Erythroblast (primary cell): ENCODE measurements around the gene PITPNC1.
"Not testable (repeated sequence)": the region's sequence is repeated elsewhere in the genome, so short reads cannot be mapped to it uniquely, and the experiment has no call there.

Source experiments
- DNase-seq, 2 experiments: peaks; one replicate each; lab custom pipeline; 2025; lab: John Stamatoyannopoulos, UW
- GATA1 ChIP-seq: IDR thresholded peaks from 2 replicates; pipeline ENCODE4 v1.6.1; 2011; ENCODE audit warnings: low read depth, mild to moderate bottlenecking, control low read depth, low read length, moderate library complexity
- POLR2A ChIP-seq: IDR thresholded peaks from 2 replicates; pipeline ENCODE4 v1.6.1; 2011; ENCODE audit warnings: mild to moderate bottlenecking, low read length

PITPNC1 gene

DNA sequence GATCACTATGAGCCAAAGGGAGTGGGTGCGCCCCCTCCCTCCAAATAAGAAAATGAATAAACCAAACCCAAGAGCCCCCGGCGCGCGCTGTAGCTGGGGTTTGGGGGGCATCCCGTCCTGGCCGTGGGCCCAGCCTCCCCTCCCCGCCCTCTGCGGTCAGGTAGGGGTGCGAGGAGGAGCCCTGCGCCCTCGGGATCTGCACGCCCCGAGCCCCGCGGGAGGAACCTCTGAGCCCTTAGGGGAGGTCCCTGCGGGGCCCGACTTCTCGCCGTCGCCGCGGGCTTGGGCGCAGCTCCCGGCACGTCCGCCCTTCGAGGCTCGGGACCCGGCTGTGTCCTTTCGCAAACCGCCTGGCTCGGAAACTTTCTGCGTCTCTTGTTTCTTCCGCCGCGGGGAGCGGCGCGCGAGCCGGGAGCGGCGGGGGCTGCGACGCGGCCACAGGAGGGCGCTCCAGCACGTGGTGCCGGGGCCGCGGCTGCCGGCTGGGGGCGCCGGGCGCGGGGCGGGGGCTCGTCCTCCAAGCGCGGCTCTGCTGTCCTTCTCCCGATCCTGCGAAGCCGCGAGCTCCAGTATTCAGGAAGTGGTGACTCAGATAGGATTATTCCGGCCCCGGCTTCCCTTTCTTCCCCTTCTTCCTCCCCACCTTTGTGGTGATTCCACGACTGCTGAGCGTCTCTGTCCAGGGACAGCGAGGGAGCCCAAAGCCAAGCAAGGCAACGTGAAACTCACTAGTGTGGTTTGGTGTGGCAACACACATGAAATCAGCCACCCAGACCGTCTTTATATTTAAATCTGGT, 1.6 kb downstream of the PITPNC1 start:
- TF ChIP-seq GATA1 (no peak), POLR2A (no peak)
- DNase-seq = peak; percentile 73 to 81

DNA sequence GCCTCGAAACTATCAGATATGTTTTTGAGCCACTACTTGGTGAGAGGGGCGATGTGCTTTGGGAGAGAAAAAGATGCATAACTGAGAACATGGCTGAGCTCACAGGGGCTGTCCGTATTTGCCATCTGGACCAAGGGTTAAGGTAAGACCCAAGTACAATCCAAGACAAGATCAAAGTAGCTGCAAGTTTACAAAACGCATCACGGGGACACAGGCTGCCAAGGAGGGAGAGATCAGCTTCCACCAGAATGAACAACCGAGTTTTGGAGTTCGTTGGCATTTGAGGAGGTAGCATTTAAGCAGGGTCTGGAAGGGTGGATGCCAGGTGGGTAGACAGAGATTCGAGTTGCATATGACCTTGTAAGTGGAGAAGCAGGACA, 2.2 kb downstream of the PITPNC1 start:
- TF ChIP-seq POLR2A (no peak), GATA1 (no peak)
- no peak for DNase-seq

DNA sequence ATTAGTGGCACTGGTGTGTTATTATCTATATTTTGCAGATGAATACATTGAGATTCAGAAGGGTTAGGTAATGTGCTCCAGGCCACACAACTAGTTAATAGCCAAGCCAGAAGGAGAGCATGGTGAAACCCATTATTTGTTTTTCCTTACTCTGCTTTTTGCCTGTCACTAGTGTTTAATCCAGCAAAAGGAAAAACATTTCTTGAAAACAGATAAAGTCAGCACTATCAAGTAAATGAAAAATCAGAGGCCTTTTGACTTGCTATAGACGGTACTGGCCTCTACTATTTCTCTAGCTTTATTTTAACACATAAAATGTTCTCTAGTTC, 4.8 kb downstream of the PITPNC1 start:
- TF ChIP-seq POLR2A (no peak), GATA1 (no peak)
- DNase-seq = no peak

DNA sequence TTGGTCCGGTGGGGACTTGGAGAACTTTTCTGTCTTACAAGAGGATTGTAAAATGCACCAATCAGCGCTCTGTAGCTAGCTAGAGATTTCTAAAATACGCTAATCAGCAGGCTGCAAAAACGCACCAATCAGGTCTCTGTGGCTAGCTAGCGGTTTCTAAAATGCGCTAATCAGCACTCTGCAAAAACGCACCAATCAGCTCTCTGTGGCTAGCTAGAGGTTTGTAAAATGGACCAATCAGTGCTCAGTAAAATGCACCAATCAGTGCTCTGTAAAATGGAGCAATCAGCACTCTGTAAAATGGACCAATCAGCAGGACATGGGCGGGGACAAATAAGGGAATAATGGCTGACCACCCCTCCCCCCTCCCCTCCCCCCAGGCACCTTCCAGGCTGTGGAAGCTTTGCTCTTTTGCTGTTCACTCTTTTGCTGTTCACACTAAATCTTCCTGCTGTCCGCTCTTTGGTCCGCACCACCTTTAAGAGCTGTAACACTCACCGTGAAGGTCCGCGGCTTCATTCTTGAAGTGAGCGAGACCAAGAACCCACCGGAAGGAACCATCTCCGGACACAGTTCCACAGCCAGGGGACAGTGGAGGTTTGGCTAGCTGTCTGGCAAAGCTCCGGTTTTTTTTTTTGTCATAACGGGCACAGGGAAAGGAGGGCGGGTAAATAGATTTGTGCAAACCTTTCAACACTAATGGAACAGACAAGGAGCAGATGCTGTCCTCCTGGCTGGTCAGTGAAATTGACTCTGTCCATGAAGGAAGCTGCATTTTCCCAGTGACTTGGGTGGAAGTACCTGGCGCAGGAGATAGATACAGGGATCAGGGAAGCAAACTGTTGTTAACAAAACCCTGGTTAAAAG, 8.3 kb downstream of the PITPNC1 start:
- DNase-seq = peak; percentile 22 to 40
- no peak for TF ChIP-seq GATA1
- no peak for TF ChIP-seq POLR2A

DNA sequence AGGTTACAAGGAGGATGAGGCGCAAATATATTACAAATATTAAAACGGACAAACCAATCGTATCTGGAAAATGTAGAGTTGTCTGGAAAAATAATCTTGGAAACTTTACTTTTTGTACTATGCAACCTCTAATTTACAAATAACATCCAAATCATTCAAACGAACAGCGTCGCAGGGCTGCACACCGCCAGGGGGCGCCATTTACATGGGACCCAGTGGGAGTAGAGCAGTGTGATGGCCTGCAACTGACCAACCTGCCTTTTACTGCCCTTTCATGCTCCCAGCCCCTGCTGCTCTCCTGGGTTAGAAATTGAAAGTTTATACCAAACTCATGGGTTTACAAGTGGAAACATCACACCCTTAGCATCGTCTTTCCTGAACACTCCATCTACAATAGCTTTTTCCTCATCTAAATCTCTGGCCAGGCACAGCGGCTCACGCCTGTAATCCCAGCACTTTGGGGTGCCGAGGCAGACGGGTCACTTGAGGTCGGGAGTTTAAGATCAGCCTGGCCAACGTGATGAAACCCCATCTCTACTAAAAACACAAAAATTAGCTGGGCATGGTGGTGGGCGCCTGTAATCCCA, 10.0 kb downstream of the PITPNC1 start:
- peak; percentile 44 to 51 for DNase-seq
- TF ChIP-seq GATA1 = no peak
- no peak for TF ChIP-seq POLR2A

DNA sequence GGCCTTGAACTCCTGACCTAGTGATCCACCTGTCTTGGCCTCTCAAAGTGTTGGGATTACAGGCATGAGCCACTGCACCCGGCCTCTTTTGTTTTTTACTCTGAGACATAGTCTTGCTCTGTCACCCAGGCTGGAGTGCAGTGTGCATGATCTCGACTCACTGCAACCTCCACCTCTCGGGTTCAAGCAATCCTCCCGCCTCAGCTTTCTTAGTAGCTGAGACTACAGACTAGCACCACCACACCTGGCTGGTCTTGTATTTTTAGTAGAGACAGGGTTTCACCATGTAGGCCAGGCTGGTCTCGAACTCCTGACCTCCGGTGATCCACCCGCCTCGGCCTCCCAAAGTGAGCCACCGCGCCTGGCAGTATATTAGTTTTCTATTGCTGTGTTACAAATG, 11.5 kb downstream of the PITPNC1 start:
- not testable (repeated sequence) for DNase-seq

DNA sequence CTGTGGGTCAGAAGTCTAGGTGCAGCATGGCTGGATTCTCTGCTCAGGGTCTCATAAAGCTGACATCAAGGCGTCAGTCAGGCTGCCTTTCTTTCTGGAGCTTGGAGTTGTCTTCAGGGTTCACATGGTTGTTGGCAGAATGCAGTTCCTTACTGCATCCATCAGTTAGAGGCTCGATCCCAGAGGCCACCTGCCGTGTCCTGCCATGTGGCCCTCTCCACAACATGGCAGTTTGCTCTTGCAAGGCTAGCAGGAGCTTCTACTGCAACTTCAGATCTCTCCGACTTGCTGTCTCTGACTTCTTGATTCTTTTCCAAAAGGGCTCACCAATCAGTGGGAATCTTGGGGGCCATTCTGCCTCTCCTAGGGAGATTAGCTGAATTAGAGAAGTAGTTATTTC, 11.9 kb downstream of the PITPNC1 start:
- no peak for DNase-seq
- no peak for TF ChIP-seq GATA1
- no peak for TF ChIP-seq POLR2A

DNA sequence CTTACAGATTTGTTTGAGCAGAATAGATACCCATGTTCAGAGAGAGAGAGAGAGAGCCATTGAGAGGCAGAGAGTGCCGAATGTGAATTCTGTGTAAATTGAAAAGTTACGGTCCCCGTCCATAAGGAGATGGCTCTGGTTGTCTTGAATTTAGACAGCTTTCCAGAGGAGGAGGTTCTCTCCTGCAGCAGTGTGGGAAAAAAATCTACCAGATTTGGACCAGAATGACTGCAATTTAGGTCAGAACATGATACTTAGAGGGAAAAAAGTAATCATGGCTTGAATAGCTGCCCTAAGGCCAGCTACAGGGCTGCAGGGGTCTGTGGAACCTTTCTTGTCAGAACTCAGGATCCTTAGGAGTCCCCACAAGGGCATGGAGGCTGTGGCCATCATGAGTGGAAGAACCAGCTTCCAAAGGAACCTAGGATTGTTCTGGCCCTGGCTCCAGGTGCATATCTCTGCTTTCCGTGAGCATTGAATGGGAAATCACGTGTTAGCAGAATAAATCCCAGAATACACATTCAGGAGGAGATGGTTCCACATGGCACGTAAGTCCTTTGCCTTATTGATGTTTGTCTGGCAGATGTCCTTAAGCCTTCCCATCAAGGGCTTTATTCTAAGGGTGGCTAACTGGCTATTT, 13.0 kb downstream of the PITPNC1 start:
- TF ChIP-seq GATA1 (no peak), POLR2A (no peak)
- no peak for DNase-seq

DNA sequence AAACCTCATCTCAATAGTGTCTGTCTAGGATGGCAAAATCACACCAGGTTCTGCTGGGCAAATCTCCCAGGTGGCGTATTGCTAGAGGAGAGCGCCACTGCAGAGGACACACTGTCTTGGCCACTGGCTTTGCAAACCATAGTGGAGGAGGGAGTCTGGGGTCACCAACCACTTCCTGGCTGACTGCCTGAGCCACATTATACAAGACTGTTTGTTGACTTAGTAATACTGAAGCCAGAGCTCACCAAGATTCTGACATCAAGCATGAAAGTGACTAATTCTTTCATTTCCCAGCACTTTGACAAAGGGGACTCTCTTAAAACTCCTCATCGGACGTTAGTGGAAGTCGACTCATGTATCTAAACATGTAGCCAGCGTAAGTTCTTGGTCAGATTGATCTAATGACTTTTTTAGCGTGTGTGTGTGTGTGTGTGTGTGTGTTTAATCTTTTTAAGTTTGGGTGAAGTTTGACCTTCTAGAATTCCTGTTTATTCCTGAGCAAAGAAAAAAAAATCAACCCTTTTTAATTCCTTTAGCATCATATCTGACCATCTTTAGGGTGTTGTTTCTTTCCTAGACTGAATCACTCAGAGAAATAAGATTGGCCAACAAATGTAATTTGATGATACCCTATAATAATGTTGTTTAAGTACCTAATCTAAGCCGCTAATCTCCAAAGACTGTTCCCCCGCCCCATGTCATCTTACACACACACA, 13.7 kb downstream of the PITPNC1 start:
- DNase-seq = no peak
- TF ChIP-seq GATA1 (no peak), POLR2A (no peak)

DNA sequence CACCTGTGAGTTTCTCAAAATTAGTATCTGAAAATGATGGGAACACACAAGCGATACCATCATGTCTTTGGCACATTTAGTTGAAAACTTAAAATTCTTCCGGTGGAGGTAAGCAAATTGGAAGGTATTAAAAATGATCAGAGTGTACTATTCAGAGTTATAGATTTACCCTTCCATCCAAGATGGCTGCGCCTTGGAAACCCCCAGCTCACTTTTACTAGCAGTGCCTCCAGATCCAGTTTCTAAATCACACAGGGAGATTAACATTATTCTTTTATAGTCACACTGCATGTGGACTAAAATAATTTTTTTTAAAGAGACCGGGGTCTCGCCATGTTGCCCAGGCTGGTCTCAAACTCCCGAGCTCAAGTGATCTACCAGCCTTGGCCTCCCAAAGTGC, 15.0 kb downstream of the PITPNC1 start:
- TF ChIP-seq POLR2A = no peak
- no peak for TF ChIP-seq GATA1
- no peak for DNase-seq

DNA sequence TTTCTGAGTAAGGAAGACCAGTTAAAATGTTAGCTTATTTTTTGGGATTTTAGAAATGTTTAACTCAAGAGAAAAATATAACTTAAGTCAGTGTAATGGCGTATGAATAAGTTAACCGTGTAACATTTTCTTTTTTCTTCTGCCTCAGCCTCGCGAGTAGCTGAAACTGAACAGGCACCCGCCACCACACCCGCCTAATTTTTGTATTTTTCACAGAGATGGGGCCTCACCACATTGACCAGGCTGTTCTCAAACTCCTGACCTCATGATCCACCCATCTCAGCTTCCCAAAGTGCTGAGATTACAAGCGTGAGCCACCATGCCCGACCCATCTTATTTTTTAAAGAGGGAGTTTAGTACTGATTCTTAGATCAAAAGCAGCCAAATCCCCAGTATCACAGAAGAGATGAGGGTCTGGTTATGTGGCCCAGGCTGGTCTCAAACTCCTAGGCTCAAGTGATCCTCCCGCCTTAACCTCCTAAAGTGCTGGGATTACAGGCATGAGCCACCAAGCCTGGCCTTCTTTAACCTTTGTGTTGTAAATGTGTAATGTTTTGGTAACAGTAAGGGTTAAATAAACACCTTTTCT, 16.8 kb downstream of the PITPNC1 start:
- no peak for DNase-seq
- no peak for TF ChIP-seq POLR2A
- no peak for TF ChIP-seq GATA1

DNA sequence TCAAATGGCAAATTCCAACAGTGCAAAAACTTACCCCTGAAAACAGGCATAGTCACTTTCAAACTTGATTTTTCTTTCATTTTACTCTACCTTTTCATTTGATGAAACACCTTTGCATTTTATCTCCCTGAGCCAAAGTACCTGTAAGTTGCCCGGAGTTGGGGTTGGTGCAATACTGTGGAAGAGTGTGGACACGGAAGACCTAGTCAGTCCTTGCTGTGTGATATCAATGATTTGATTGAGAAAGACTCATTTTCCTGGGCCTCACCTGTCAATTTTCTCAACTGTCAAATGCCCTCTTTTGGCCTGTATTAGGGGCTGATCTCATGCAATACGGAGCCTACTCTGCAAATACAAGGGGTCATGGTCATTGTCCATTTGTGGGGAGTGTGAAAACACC, 22.6 kb downstream of the PITPNC1 start:
- DNase-seq = no peak
- TF ChIP-seq POLR2A (no peak), GATA1 (no peak)

DNA sequence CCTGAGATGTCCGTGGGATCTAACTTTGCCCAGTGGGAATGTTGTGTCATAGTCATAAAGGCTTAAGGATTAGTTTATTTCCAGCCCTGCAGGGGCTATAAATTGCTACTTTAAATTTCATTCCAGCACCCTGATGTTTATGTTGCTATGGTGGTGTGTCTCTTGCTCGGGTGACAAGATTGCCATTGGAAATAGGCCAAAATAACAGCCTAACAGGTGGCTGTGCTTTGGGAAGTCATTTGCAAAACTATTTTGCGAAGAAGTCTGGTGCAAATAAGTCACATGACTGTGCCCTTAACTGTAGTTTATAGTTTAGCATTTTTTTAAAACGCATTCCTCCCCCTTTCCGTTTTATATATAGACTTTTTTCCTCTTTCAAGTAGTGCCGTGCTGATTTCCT, 23.1 kb downstream of the PITPNC1 start:
- no peak for TF ChIP-seq GATA1
- no peak for TF ChIP-seq POLR2A
- no peak for DNase-seq
